ENCODE measurements around the gene RIMS1. TPM values are rescaled to one million over a fixed set of nuclear protein-coding genes. Genes with fewer than 3 reads are reported as not detected.

RIMS1 gene
- total and polyA plus RNA-seq, 2 donors (not counting 1 experiment from before 2014, with no cell fraction given): not detected

DNA sequence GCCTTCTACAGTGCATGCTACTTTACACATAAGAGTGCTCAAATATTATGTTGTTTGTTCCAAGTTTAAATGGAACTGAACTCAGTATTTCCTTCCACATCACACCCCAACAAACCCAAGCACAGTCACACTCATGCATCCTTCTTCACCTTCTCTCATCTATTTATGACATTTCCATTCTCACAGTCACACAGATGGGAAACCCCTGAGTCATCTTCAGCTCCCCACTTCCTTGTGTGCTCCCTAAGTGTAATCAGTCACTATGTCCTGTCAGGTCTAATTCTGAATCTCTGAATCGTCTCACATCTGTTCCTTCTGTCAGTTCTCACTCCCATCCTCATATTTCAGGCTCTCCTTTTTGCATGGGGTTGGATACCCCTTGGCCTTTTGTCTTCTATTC is 96.0 kb downstream of the RIMS1 start:
- Histone ChIP-seq H3K79me2 (ENCODE audit: control insufficient read depth, insufficient read depth, low read length) (no peaks in the 10 kb centered on the region), H3K4me3 (ENCODE audit: control extremely low read depth in 1 of 5, extremely low read depth in 1 of 5, insufficient read depth in 1 of 5, low read depth in 2 of 5, low read length in 4 of 5) (no peak overlapping the region), H3K4me1 (ENCODE audit: control insufficient read depth in 2 of 2, insufficient read depth in 2 of 2, low read length in 2 of 2) (no peaks in the 10 kb centered on the region), H4K20me1 (ENCODE audit: control insufficient read depth, insufficient read depth, low read length, poor library complexity, severe bottlenecking) (no peaks in the 10 kb centered on the region), H3K27ac (ENCODE audit: low read length in 2 of 2) (no peak overlapping the region), H3K9ac (ENCODE audit: low read length) (no peak overlapping the region), H3K9me3 (ENCODE audit: control extremely low read depth in 1 of 3, control insufficient read depth in 2 of 3, insufficient read depth in 1 of 3, low read length in 2 of 3) (peaks cover 0 to 3% (median 0%) of the 10 kb centered on the region in 3 donors), H3K4me2 (replicated peaks; ENCODE audit: low read depth, low read length, poor library complexity, severe bottlenecking) (no peak overlapping the region), H2AFZ (ENCODE audit: insufficient read depth, low read depth, low read length, poor library complexity, severe bottlenecking) (no peak overlapping the region), H3K36me3 (replicated peaks in 1 of 2; ENCODE audit: control extremely low read depth in 1 of 2, control insufficient read depth in 1 of 2, extremely low read depth in 1 of 2, insufficient read depth in 2 of 2, low read length in 1 of 2) (no peaks in the 10 kb centered on the region), H3K27me3 (replicated peaks in 1 of 4; ENCODE audit: control extremely low read depth in 1 of 4, control insufficient read depth in 3 of 4, insufficient read depth in 4 of 4, low read length in 3 of 4) (no peaks in the 10 kb centered on the region)
- H3K27me3 Mint-ChIP-seq: no peaks in the 10 kb centered on the region
- intact Hi-C loops (cut with micrococcal nuclease): no loop called here
- POLR2A ChIA-PET: no interaction called here
- 54% methylated on average over 1 of the region's 1 CpG for WGBS (ENCODE audit: insufficient coverage)
- no peaks in the 10 kb centered on the region for H3K9me3 Mint-ChIP-seq (ENCODE audit: insufficient read depth)
- H3K27ac Mint-ChIP-seq: no peak overlapping the region
- no peak for DNase-seq
- CTCF ChIA-PET: no interaction called here
- no peak overlapping the region for H3K4me3 Mint-ChIP-seq
- H3K4me1 Mint-ChIP-seq: no peaks in the 10 kb centered on the region
- ATAC-seq (ENCODE audit: low read depth): no peak
- TF ChIP-seq, protein P1, sequence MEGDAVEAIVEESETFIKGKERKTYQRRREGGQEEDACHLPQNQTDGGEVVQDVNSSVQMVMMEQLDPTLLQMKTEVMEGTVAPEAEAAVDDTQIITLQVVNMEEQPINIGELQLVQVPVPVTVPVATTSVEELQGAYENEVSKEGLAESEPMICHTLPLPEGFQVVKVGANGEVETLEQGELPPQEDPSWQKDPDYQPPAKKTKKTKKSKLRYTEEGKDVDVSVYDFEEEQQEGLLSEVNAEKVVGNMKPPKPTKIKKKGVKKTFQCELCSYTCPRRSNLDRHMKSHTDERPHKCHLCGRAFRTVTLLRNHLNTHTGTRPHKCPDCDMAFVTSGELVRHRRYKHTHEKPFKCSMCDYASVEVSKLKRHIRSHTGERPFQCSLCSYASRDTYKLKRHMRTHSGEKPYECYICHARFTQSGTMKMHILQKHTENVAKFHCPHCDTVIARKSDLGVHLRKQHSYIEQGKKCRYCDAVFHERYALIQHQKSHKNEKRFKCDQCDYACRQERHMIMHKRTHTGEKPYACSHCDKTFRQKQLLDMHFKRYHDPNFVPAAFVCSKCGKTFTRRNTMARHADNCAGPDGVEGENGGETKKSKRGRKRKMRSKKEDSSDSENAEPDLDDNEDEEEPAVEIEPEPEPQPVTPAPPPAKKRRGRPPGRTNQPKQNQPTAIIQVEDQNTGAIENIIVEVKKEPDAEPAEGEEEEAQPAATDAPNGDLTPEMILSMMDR (IDR thresholded peaks at IDR 0.05): no peak
- no peak for TF ChIP-seq EZH2 (IDR thresholded peaks at IDR 0.05; ENCODE audit: borderline replicate concordance, insufficient read depth, low read depth, low read length, poor library complexity, severe bottlenecking)

DNA sequence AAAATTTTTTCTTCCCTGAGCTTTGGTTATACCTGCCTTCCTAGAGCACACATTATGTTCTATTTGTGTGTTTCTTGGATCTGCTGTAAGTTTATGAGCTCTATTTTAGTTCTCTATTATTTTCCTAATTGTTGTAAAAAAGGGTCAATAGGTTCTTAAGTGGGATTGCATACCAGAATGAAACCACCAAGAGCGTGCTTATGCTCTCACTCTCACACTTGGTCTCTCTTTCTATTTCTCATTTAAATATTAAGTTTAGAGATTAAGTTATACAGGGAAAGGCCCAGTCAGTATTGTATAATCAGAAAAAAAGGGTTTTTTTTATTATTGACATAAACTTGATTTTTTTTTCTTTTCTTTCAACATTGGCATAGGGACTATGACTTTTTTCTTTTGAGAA is 96.8 kb downstream of the RIMS1 start:
- Histone ChIP-seq H3K36me3 (replicated peaks in 1 of 2; ENCODE audit: control extremely low read depth in 1 of 2, control insufficient read depth in 1 of 2, extremely low read depth in 1 of 2, insufficient read depth in 2 of 2, low read length in 1 of 2) (no peaks in the 10 kb centered on the region), H3K27me3 (replicated peaks in 1 of 4; ENCODE audit: control extremely low read depth in 1 of 4, control insufficient read depth in 3 of 4, insufficient read depth in 4 of 4, low read length in 3 of 4) (no peaks in the 10 kb centered on the region), H3K27ac (ENCODE audit: low read length in 2 of 2) (no peak overlapping the region), H3K4me2 (replicated peaks; ENCODE audit: low read depth, low read length, poor library complexity, severe bottlenecking) (no peak overlapping the region), H2AFZ (ENCODE audit: insufficient read depth, low read depth, low read length, poor library complexity, severe bottlenecking) (no peak overlapping the region), H3K79me2 (ENCODE audit: control insufficient read depth, insufficient read depth, low read length) (no peaks in the 10 kb centered on the region), H3K9me3 (ENCODE audit: control extremely low read depth in 1 of 3, control insufficient read depth in 2 of 3, insufficient read depth in 1 of 3, low read length in 2 of 3) (peaks cover 0 to 3% (median 0%) of the 10 kb centered on the region in 3 donors), H3K4me3 (ENCODE audit: control extremely low read depth in 1 of 5, extremely low read depth in 1 of 5, insufficient read depth in 1 of 5, low read depth in 2 of 5, low read length in 4 of 5) (no peak overlapping the region), H4K20me1 (ENCODE audit: control insufficient read depth, insufficient read depth, low read length, poor library complexity, severe bottlenecking) (no peaks in the 10 kb centered on the region), H3K9ac (ENCODE audit: low read length) (no peak overlapping the region), H3K4me1 (ENCODE audit: control insufficient read depth in 2 of 2, insufficient read depth in 2 of 2, low read length in 2 of 2) (no peaks in the 10 kb centered on the region)
- Mint-ChIP-seq H3K9me3 (ENCODE audit: insufficient read depth) (no peaks in the 10 kb centered on the region), H3K27me3 (no peaks in the 10 kb centered on the region), H3K27ac (no peak overlapping the region), H3K4me3 (no peak overlapping the region), H3K4me1 (no peaks in the 10 kb centered on the region)
- ChIA-PET POLR2A (no interaction called here), CTCF (no interaction called here)
- WGBS (ENCODE audit: insufficient coverage): no CpG with 5 or more reads among the region's 1 CpG
- ATAC-seq (ENCODE audit: low read depth) (no peak), DNase-seq (no peak)
- intact Hi-C loops (cut with micrococcal nuclease): no loop called here
- TF ChIP-seq, protein P1 (IDR thresholded peaks at IDR 0.05): no peak
- TF ChIP-seq EZH2 (IDR thresholded peaks at IDR 0.05; ENCODE audit: borderline replicate concordance, insufficient read depth, low read depth, low read length, poor library complexity, severe bottlenecking): no peak

Measured in B cell (primary cell).